Muscle layer of colon (tissue), 2 donors: Measurements from ENCODE around the gene NPIPA5.
"Not testable (repeated sequence)": the region's sequence is repeated elsewhere in the genome, so short reads cannot be mapped to it uniquely, and the experiment has no call there.

Source experiments
- H3K27ac ChIP-seq: one replicate; pipeline ENCODE4 v1.7.0; 2013; ENCODE audit warnings: low read depth, mild to moderate bottlenecking, low read length, moderate library complexity
- H3K27me3 ChIP-seq, 2 donors: one replicate each; pipeline ENCODE4 v1.7.0; 2013; ENCODE audit warnings: low read length in 2 of 2, mild to moderate bottlenecking in 2 of 2; ENCODE audit not compliant: insufficient read depth in 2 of 2, control insufficient read depth in 1 of 2
- H3K36me3 ChIP-seq: one replicate; pipeline ENCODE4 v1.7.0; 2013; ENCODE audit warnings: mild to moderate bottlenecking, low read length; ENCODE audit not compliant: insufficient read depth
- H3K4me1 ChIP-seq: one replicate; pipeline ENCODE4 v1.7.0; 2013; ENCODE audit warnings: mild to moderate bottlenecking, low read length; ENCODE audit not compliant: insufficient read depth
- H3K4me3 ChIP-seq, 2 donors: one replicate each; pipeline ENCODE4 v1.7.0; 2013; ENCODE audit warnings: low read length in 2 of 2, low read depth in 1 of 2, mild to moderate bottlenecking in 1 of 2, moderate library complexity in 1 of 2
- H3K9ac ChIP-seq: one replicate; pipeline ENCODE4 v1.7.0; 2013; ENCODE audit warnings: low read length
- H3K9me3 ChIP-seq: one replicate; pipeline ENCODE4 v1.7.0; 2013; ENCODE audit warnings: mild to moderate bottlenecking, low read length
- donor health status: abdominal sarcoma.
- donor health status: Adenocarcinoma of cecum.

The NPIPA5 gene

DNA sequence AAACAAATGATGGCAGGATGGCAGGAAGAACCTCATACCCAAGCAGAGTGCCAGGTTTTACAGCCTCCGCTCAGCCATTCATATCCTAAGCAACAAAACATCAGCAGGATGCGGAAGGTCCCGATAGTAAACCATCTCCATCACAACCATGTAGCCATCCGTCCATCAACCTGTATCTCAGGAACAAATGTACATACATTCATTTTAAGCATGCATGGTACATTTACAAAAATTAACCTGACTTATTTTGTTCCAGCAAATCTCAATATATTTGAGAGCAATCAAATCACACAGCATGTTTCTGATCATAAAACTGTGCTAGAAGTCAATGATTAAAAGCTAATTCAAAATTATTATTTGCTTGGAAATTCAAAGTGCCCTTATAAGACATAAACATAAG lies at the start of gene NPIPA5:
Gene NPIPA5, minus strand, starts transcription at position 101 of the 400 bp plus-strand sequence. Its CDS starts 0 bp downstream, at position 101.
- not testable (repeated sequence) for H3K4me1 ChIP-seq, H3K27me3 ChIP-seq, H3K9me3 ChIP-seq, H3K36me3 ChIP-seq, H3K4me3 ChIP-seq, H3K27ac ChIP-seq, H3K9ac ChIP-seq

DNA sequence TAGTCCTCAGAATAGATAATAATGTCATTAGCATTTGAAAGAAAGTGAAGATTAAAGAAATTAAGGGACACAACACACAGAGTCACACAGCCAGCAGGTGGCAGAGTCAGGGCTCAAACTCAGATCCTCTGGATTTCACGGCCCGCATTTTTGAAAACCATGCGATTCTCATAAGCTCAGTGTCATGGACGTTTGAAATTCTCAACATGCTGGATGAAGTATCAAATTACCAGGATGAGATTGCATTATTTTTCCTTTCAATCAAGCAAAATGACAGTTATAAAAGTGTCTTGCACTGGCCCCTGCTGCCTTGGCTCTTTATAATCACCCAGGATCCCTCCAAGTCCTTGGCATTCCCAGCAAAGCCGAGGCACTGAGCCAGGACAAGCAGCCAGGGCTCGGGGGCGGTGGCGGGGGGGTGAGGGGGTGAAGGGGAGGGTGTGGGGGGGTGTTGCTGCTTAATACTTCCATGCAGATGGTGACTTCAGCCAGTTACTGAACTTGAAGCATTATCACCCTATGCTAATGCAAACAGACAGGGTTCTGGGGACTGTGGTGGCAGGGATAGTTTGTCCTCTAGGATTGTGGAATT lies 49.6 kb upstream of the NPIPA5 start:
- Histone ChIP-seq H3K4me1 (no peaks in the 10 kb centered on the region), H3K27ac (no peak overlapping the region), H3K36me3 (no peaks in the 10 kb centered on the region), H3K9me3 (no peaks in the 10 kb centered on the region), H3K27me3 (no peaks in the 10 kb centered on the region), H3K9ac (no peak overlapping the region), H3K4me3 (no peak overlapping the region)

DNA sequence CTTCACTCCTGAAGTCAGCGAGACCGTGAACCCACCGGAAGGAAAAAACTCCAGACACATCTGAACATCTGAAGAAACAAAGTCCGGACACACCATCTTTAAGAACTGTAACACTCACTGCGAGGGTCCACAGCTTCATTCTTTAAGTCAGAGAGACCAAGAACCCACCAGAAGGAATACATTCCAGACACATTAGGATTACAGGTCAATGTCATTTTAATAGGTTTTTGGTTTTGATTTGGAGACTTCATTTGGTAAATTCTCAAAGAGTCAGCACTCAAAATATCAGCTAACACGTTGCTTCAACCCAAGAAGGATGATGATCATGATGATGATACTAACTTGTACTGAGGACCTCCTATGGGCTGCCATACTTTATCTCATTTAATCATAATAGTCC lies 48.7 kb upstream of the NPIPA5 start:
- Histone ChIP-seq H3K4me3 (no peak overlapping the region), H3K9ac (no peak overlapping the region), H3K36me3 (no peaks in the 10 kb centered on the region), H3K27ac (no peak overlapping the region), H3K9me3 (no peaks in the 10 kb centered on the region), H3K27me3 (no peaks in the 10 kb centered on the region), H3K4me1 (no peaks in the 10 kb centered on the region)

DNA sequence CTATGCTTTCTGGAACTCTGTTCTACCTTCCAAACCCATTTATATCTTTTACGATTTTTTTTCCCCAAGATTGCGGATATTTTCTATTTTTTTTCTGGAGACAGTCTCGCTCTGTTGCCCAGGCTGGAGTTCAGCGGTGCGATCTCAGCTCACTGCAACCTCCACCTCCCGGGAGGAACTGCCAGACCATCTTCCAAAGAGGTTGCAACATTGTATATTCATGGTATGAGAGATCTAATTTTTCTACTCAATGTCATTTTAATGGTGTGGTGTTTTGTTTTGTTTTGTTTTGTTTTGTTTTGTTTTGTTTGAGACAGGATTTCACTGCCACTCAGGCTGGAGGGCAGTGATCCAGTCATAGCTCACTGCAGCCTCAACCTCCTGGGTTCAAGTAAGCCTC lies 47.8 kb upstream of the NPIPA5 start:
- no peak overlapping the region for H3K9ac ChIP-seq
- H3K27ac ChIP-seq: no peak overlapping the region
- no peaks in the 10 kb centered on the region for H3K4me1 ChIP-seq
- no peaks in the 10 kb centered on the region for H3K36me3 ChIP-seq
- no peak overlapping the region for H3K4me3 ChIP-seq
- no peaks in the 10 kb centered on the region for H3K9me3 ChIP-seq
- no peaks in the 10 kb centered on the region for H3K27me3 ChIP-seq

DNA sequence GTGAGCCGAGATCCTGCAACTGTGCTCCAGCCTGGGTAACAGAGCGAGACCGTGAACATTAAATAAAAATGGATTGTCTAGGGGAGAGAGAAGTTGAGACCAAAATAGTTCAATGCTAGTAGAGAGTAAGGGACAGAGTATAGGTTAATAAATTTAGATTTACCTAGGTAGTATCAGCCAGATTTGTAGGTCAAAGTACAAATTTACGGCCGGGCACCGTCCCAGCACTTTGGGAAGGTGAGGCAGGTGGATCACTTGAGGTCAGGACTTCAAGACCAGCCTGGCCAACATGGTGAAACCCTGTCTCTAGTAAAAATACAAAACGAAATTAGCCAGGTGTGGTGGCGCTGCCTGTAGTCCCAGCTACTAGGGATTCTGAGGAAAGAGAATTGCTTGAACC lies 44.1 kb upstream of the NPIPA5 start:
- H3K9ac ChIP-seq: no peak overlapping the region
- H3K27ac ChIP-seq: no peak overlapping the region
- no peaks in the 10 kb centered on the region for H3K27me3 ChIP-seq
- H3K36me3 ChIP-seq: no peaks in the 10 kb centered on the region
- no peaks in the 10 kb centered on the region for H3K9me3 ChIP-seq
- no peaks in the 10 kb centered on the region for H3K4me1 ChIP-seq
- no peak overlapping the region for H3K4me3 ChIP-seq

DNA sequence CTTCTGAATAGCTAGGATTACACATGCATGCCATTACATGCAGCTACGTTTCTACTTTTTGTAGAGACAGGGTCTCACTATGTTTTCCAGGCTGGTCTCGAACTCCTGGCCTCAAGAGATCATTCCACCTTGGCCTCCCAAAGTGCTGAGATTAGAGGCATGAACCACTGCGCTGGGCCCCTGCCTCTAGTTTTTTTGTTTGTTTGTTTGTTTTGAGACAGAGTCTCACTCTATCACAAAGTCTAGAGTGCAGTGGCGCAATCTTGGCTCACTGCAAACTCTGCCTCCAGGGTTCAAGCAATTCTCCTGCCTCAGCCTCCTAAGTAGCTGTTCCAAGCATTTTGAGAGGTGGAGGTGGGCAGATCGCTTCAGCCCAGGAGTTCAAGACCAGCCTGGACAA lies 43.6 kb upstream of the NPIPA5 start:
- H3K4me3 ChIP-seq, H3K27me3 ChIP-seq, H3K27ac ChIP-seq, H3K4me1 ChIP-seq, H3K9me3 ChIP-seq, H3K9ac ChIP-seq, H3K36me3 ChIP-seq: not testable (repeated sequence)

DNA sequence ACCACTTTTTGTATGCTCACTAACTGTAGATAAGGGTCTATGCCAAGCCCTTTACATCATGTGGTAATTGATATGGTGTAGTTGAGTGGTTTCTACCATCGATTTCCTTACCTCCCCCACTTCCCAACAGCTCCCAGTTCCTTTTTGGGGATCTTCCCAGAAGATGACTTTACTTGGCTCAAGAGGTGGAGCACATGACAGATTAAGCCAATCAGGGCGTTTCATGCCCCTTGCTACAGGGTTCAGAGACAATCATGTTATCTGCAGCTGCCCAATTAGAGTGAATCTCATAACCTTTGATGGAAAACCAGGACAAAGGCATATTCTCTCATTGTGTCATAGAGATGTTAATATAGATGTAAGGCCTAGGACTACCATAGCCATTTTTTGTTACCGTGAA lies 40.1 kb upstream of the NPIPA5 start:
- H3K4me3 ChIP-seq: no peak overlapping the region
- H3K9ac ChIP-seq: no peak overlapping the region
- no peaks in the 10 kb centered on the region for H3K4me1 ChIP-seq
- H3K9me3 ChIP-seq: no peaks in the 10 kb centered on the region
- no peak overlapping the region for H3K27ac ChIP-seq
- no peaks in the 10 kb centered on the region for H3K27me3 ChIP-seq
- H3K36me3 ChIP-seq: no peaks in the 10 kb centered on the region

DNA sequence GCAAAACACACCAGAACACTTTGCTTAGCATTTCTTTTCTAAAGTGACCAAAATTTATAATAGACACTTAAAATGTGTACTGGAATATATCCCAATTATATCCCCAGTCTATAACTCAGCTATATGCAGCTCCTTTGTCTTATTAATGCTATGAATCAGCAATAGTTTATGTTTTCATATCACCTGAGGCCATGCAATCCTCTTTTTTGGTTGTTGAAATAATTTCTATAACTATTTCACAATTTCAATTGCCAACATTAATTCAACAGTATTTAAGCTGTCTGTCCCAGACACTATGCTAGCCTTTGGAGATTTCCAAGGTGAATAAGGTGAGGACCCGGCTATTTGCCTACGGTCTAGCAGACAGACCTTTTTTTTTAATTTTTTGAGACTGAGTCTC lies 39.1 kb upstream of the NPIPA5 start:
- H3K36me3 ChIP-seq: no peaks in the 10 kb centered on the region
- H3K27ac ChIP-seq: no peak overlapping the region
- no peak overlapping the region for H3K4me3 ChIP-seq
- no peaks in the 10 kb centered on the region for H3K9me3 ChIP-seq
- no peaks in the 10 kb centered on the region for H3K27me3 ChIP-seq
- no peaks in the 10 kb centered on the region for H3K4me1 ChIP-seq
- H3K9ac ChIP-seq: no peak overlapping the region

DNA sequence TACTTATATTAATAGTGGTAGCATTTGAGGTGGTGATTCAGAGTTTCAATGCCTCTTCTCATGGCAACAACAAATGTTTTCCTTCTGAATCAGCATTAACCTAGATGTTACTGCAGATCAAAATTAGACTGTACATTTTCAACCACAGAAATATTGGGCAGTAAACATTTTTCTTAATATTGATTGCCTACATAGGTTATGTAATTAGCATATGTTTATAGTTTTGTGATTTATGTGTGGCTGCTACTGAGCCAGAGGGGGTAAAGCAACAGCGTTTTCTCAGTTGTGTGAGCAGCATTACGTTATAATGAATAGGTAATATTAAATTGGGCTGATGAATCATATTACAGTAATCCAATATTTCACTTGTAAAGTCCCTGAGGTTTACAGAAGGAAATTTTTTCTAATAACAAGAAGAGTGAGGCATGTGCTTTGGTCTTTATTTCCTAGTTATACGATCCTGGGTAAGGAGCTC lies 37.5 kb upstream of the NPIPA5 start:
- no peaks in the 10 kb centered on the region for H3K9me3 ChIP-seq
- no peak overlapping the region for H3K27ac ChIP-seq
- no peak overlapping the region for H3K4me3 ChIP-seq
- no peaks in the 10 kb centered on the region for H3K4me1 ChIP-seq
- no peak overlapping the region for H3K9ac ChIP-seq
- no peaks in the 10 kb centered on the region for H3K36me3 ChIP-seq
- H3K27me3 ChIP-seq: no peaks in the 10 kb centered on the region

DNA sequence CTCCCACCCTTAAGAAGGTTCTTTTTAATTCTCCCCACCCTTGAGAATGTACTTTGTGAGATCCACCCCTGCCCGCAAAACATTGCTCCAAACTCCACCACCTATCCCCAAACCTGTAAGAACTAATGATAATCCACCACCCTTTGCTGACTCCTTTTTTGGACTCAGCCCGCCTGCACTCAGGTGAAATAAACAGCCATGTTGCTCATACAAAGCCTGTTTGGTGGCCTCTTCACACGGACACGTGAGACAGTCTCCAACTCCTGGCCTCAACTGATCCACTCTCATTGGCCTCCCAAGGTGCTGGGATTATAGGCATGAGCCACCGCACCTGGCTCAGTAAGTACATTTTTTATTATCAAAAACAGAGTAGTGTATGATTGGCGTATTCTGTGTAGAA lies 31.4 kb upstream of the NPIPA5 start:
- H3K9me3 ChIP-seq, H3K27me3 ChIP-seq, H3K4me3 ChIP-seq, H3K27ac ChIP-seq, H3K9ac ChIP-seq, H3K36me3 ChIP-seq, H3K4me1 ChIP-seq: not testable (repeated sequence)

DNA sequence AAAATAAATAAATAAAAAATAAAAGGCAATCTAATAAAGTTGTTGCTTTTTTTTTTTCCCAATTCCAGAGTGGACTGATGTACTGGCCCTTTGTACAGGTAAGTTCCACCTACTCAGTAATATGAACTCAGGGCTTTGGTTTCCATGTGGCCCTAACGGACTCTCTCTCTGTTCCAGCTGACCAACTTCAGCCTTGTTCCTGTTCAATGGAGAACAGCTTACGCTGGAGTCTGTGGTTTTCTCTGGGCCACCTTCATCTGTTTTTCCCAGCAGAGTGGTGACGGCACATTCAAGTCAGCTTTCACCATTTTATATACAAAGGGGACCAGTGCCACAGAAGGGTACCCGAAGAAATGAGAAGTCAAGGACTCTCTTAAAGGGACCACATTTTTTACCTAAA lies 29.7 kb upstream of the NPIPA5 start:
- H3K4me3 ChIP-seq, H3K27ac ChIP-seq, H3K9ac ChIP-seq, H3K27me3 ChIP-seq, H3K36me3 ChIP-seq, H3K4me1 ChIP-seq, H3K9me3 ChIP-seq: not testable (repeated sequence)

DNA sequence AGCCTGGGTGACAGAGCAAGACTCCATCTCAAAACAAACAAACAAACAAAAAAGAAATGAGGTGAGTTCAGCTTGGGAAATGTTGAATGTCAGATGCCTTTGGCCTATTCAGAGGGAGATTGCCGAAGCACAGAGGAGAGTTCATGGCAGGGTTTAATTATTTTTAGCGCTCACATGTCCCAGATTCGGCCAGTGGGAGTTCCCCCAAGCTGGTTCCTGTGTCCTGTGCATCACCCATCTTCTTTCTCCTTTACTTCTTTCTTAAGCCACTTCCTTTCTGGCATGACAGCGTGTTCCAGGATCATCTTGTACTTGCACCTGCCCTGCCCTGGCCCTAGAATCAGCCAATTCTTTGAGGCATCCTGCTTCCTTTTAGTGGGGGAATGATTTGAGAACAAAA lies 26.7 kb upstream of the NPIPA5 start:
- Histone ChIP-seq H3K9me3 (no peaks in the 10 kb centered on the region), H3K4me1 (no peaks in the 10 kb centered on the region), H3K4me3 (no peak overlapping the region), H3K27me3 (no peaks in the 10 kb centered on the region), H3K36me3 (peaks cover 10% of the 10 kb centered on the region), H3K27ac (no peak overlapping the region), H3K9ac (no peak overlapping the region)
